GM23248 (cell line): ENCODE measurements around the gene NBL1.

Experiments
- EZH2 ChIP-seq: fragments of 200-600 bp; sonication (generic); IDR thresholded peaks from 2 replicates; pipeline ENCODE4 v1.6.1; 2018; ENCODE audit warnings: antibody characterized with exemption, mild to moderate bottlenecking; ENCODE audit not compliant: insufficient read depth, poor library complexity, severe bottlenecking
- EZH2phosphoT487 ChIP-seq: fragments of 200-600 bp; sonication (generic); IDR thresholded peaks from 2 replicates; pipeline ENCODE4 v1.6.1; 2018; ENCODE audit warnings: antibody characterized with exemption, moderate library complexity, mild to moderate bottlenecking, low read depth; ENCODE audit not compliant: insufficient read depth

GRCh38 chr1:19662313-19662712 is 18.2 kb downstream of the NBL1 start:
- no peak for TF ChIP-seq EZH2phosphoT487
- TF ChIP-seq EZH2 = no peak
